Germinal center (tissue), 1 donor: ENCODE results near the gene BEND3.
"Not testable (repeated sequence)": the region's sequence is repeated elsewhere in the genome, so short reads cannot be mapped to it uniquely, and the experiment has no call there.

Experiments
- DNase-seq: peaks from one replicate; pipeline ENCODE4 v3.0.0; 2012; ENCODE audit warnings: mixed read lengths, low spot score

BEND3 gene

GRCh38 chr6:107114926-107115694 is at the start of gene BEND3:
Gene BEND3, minus strand, starts transcription at chr6:107115515. Its CDS starts 16,230 bp downstream, at chr6:107099285.
- DNase-seq: peak; percentile 38

- DNase-seq: not testable (repeated sequence)
Observed at GRCh38 chr6:107164299-107164698, 49.0 kb upstream of the BEND3 start.

- no peak for DNase-seq
Observed at GRCh38 chr6:107161521-107161920, 46.2 kb upstream of the BEND3 start.

DNA sequence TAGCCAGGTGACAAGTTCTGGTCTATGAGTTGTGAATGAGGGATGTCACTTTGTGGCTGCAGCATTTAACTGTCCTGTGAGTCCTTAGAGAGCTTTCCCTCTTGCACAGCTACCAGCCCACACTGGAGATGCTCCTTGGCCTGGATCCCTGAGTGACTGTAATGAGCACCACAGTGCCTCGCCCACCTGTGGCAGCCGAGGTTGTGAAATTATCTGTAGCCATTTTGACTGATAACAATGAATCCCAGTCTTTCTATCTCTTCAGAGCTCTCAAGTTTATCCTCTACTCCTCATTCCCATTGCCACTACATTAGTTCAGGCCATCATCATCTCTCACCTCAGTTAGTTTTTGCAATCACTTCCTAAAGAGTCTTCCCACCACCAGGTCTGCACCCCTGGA is 41.3 kb upstream of the BEND3 start:
- no peak for DNase-seq

DNA sequence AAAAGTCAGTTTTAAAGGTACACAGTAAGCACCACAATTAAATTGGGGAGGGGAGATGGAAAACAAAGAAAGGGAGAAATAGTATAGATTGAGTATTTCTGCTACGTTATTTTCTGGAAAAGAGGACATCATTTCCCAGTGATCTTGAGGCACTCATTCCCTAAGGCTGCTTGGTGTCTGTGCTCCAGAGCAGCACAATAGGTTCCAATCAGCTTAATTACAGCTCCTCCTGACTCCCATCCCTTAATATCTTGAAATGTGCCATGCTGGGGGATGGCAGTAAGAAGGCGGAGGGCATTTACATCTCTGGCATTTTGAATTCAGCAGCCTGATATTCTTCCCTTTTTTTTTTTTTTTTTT is 39.5 kb upstream of the BEND3 start:
- DNase-seq: no peak

- no peak for DNase-seq
Observed at GRCh38 chr6:107154131-107154800, 39.0 kb upstream of the BEND3 start.

DNA sequence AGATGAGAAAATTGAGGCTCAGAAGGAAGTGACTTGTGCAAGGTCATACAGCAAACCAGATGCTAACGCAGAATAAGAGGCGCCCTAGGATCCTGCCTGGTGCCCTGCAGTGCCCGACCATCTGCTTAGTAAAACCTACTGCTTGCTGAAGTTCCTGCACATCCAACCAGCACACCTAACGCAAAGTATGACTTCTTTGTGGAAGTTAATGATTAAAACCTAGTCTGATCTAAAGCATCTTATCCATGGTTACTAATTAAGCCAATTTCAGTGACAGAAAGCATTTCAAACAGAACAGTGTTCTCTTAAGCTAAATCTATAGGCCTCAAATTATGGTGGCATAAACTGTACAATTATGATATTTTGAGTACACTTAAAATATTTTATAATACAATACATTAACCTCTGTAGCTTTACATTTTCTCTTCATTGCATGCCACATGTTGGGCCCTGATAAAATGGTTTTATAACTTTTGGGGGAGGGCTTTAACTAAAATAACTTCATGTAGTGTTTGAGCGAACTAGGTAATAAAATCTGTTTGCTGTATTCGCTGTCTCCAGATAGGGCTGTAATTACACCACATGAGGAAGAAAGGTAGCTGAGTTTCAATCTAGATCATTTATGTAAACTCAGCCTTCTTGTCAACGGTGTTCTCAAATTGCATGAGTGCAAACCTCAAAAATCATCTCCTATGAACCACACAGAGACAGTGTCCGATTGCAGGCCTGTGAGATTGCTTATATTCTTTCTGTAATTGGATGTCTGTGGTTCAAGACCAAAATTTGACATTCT is 37.5 kb upstream of the BEND3 start:
- no peak for DNase-seq

DNA sequence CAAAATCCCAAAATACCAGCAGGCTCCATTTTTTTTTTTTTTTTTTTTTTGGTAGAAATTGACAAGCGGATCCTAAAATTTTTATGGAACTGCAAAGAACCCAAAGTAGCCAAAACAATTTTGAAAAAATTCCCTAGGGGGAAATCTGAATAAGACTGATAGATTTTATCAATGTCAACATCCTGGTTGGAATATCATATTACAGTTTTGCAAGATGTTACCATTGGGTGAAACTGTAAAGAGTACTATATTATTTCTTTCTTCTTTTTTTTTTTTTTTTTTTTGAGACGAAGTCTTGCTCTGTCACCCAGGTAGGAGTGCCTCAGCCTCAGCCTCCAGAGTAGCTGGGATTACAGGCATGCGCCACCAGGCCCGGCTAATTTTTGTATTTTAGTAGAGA is 29.4 kb upstream of the BEND3 start:
- DNase-seq: no peak

GRCh38 chr6:107144014-107144413 is 28.7 kb upstream of the BEND3 start:
- DNase-seq: no peak

- no peak for DNase-seq
Observed at GRCh38 chr6:107140581-107140980, 25.3 kb upstream of the BEND3 start.

DNA sequence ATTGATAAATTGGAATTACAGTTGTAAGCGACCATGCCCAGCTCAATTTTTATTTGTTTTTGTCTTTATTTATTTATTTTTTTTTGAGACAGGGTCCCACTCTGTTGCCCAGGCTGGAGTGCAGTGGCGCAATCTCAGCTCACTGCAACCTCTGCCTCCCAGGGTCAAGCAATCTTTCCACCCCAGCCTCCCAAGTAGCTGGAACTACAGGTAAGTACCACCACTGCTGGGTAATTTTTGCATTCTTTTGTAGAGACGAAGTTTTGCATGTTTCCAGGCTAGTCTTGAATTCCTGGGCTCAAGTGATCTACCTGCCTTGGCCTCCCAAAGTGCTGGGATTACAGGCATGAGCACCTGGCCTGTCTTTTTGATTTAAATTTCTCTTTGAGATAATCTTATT is 21.0 kb upstream of the BEND3 start:
- DNase-seq: not testable (repeated sequence)

GRCh38 chr6:107135048-107135680 is 19.8 kb upstream of the BEND3 start:
- DNase-seq: not testable (repeated sequence)

GRCh38 chr6:107132330-107132954 is 17.1 kb upstream of the BEND3 start:
- peak; percentile 31 for DNase-seq

- no peak for DNase-seq
Observed at GRCh38 chr6:107129370-107129925, 14.1 kb upstream of the BEND3 start.

DNA sequence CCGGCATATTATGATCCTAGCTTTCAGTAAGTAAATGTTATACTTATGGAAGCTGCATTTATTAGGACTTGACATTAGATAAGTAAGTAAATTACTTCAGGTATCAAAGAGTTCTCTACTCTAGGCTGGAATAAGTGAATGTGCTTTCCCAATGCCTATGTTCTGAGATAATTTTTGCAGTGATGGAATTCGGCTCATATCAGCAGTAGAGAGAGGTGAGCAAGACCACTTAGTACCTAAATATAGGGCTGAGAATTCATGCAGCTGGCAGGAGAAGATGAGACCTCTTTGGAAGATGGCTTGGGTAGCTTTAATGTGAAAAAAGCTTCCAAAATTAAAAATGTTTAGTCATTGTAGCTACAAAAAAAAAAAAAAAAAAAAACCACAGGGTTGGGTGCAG is 13.3 kb upstream of the BEND3 start:
- DNase-seq: no peak

- no peak for DNase-seq
Observed at GRCh38 chr6:107128175-107128574, 12.9 kb upstream of the BEND3 start.

GRCh38 chr6:107125771-107126170 is 10.5 kb upstream of the BEND3 start:
- DNase-seq: no peak

- no peak for DNase-seq
Observed at GRCh38 chr6:107124934-107125348, 9.6 kb upstream of the BEND3 start.

- DNase-seq: no peak
Observed at GRCh38 chr6:107123501-107123900, 8.2 kb upstream of the BEND3 start.

DNA sequence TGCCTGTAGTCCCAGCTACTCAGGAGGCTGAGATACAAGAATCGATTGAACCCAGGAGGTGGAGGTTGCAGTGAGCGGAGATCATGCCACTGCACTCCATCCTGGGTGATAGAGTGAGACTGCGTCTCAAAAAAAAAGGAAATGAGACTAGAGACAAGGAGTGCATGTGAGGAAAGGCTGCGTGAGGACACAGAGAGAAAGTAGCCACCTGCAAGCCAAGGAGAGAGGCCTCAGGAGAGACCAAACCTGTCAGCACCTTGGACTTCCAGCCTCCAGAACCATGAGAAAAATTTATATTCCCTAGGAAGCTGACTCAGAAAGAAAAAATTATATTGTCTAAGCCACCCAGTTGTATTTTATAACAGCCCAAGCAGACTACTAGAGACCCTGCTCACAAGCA is 7.4 kb upstream of the BEND3 start:
- DNase-seq: no peak

GRCh38 chr6:107121964-107122495 is 6.7 kb upstream of the BEND3 start:
- DNase-seq: no peak
